Hepatocyte (in vitro differentiated cells): Measurements from ENCODE around the gene CCDC69. TPM values are rescaled to one million over a fixed set of nuclear protein-coding genes. Genes with fewer than 3 reads are reported as not detected.
A peak's percentile ranks its signal among the peaks of the same experiment; 100 is the strongest.

Experiments
- DNase-seq: peaks from one replicate; pipeline ENCODE4 v3.0.0-alpha.2; 2016; ENCODE audit warnings: low spot score
- H2AFZ ChIP-seq: fragments of 200-600 bp; sonication (generic); 2 replicates; pipeline ENCODE4 v1.6.0; 2016; ENCODE audit warnings: antibody characterized with exemption, mild to moderate bottlenecking
- H3K27ac ChIP-seq: fragments of 200-600 bp; sonication (generic); 2 replicates; pipeline ENCODE4 v1.5.1; 2016; ENCODE audit warnings: mild to moderate bottlenecking
- H3K27me3 ChIP-seq: fragments of 200-600 bp; sonication (generic); 2 replicates; pipeline ENCODE4 v1.6.1; 2016
- H3K36me3 ChIP-seq: fragments of 200-600 bp; sonication (generic); replicated peaks from 2 replicates; pipeline ENCODE4 v1.5.1; 2016; ENCODE audit warnings: low read depth; ENCODE audit not compliant: insufficient read depth
- H3K4me1 ChIP-seq: fragments of 200-600 bp; sonication (generic); 2 replicates; pipeline ENCODE4 v1.5.1; 2016; ENCODE audit warnings: mild to moderate bottlenecking, moderate library complexity; ENCODE audit not compliant: insufficient read depth
- H3K4me2 ChIP-seq: fragments of 200-600 bp; sonication (generic); 2 replicates; pipeline ENCODE4 v1.6.0; 2016
- H3K4me3 ChIP-seq: fragments of 200-600 bp; sonication (generic); 2 replicates; pipeline ENCODE4 v1.5.1; 2016; ENCODE audit warnings: mild to moderate bottlenecking
- H3K79me2 ChIP-seq: fragments of 200-600 bp; sonication (generic); 2 replicates; pipeline ENCODE4 v1.6.0; 2017; ENCODE audit warnings: mild to moderate bottlenecking
- H3K9me2 ChIP-seq: fragments of 200-600 bp; sonication (generic); replicated peaks from 2 replicates; pipeline ENCODE4 v1.6.0; 2017; ENCODE audit warnings: mild to moderate bottlenecking; ENCODE audit not compliant: insufficient read depth
- H3K9me3 ChIP-seq: fragments of 200-600 bp; sonication (generic); 2 replicates; pipeline ENCODE4 v1.5.1; 2016; ENCODE audit warnings: low read depth, mild to moderate bottlenecking
- H4K20me1 ChIP-seq: fragments of 200-600 bp; sonication (generic); 2 replicates; pipeline ENCODE4 v1.6.0; 2016; ENCODE audit warnings: mild to moderate bottlenecking; ENCODE audit not compliant: insufficient read depth, poor library complexity, severe bottlenecking
- EZH2 ChIP-seq: fragments of 200-600 bp; sonication (generic); IDR thresholded peaks from 2 replicates; pipeline ENCODE4 v1.6.1; 2016; ENCODE audit warnings: antibody characterized with exemption, mild to moderate bottlenecking, borderline replicate concordance
- EZH2phosphoT487 ChIP-seq: fragments of 200-600 bp; sonication (generic); IDR thresholded peaks from one replicate; pipeline ENCODE4 v1.6.1; 2018; ENCODE audit warnings: antibody characterized with exemption, mild to moderate bottlenecking, low read depth, moderate library complexity; ENCODE audit not compliant: unreplicated experiment, severe bottlenecking
- WGBS: methylation state at CpG from one replicate; pipeline ENCODE4 v1.1.6; 2016; ENCODE audit warnings: low lambda C conversion rate; ENCODE audit errors: missing lambda C conversion rate; 5-methylcytosine and 5-hydroxymethylcytosine counted together
- polyA plus RNA-seq: library from polyadenylated mRNA; unstranded; fragments of >200 nt; fragmentation: Nextera tagmentation; extraction: Ambion mirVana; gene quantifications from 2 replicates; pipeline ENCODE4 v1.2.1, GENCODE V29; 2016
- total RNA-seq: library from RNA; depleted of rRNA; stranded (reverse); fragments of >200 nt; gene quantifications from 2 replicates; pipeline ENCODE4 v1.2.3, GENCODE V29; 2014
- TF ChIP-seq, protein P1 (sequence below): fragments of 200-600 bp; sonication (generic); IDR thresholded peaks from 2 replicates; pipeline ENCODE4 v1.5.1; 2016; ENCODE audit warnings: antibody characterized with exemption, mild to moderate bottlenecking; ENCODE audit not compliant: poor library complexity

Gene CCDC69
- total and polyA plus RNA-seq, 2 experiments from 2014 or later, result 22.4 to 27.3 TPM

DNA sequence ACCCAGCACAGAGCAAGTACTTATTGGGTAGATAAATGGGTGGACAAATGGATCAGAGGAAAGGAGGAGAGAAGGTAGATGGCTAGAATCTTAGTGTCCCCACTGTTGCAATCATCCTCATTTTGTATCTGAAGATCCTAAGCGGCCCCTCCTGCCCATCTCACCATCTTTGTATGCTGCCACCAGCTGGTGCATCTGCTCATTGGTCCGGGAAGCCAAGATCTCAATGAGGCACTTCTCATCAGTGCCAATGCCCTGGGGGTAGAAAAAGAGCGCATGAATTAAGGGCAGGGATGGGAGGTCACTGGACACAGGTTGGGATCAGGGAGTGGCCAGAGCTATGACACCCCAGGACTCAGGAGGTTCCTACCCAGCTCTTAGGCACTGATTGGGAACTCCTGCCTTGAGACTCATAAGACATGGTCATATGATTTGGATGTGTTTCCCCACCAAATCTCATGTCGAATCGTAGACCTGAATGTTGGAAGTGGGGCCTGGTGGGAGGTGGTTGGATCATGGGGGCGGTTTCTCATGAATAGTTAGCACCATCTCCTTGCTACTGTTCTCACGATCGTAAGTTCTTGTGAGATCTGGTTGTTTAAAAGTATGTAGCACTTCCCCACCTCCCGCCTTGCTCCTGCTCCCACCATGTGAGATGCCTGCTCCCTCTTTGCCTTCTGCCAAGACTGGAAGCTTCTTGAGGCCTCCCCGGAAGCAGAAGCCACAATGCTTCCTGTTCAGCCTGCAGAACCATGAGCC, 86.6 kb downstream of the CCDC69 start:
- Histone ChIP-seq H3K9me2 (no peaks in the 10 kb centered on the region), H3K36me3 (no peaks in the 10 kb centered on the region), H3K4me2 (no peak overlapping the region), H3K4me1 (no peaks in the 10 kb centered on the region), H3K27me3 (no peaks in the 10 kb centered on the region), H3K9me3 (no peaks in the 10 kb centered on the region), H4K20me1 (peaks cover 5% of the 10 kb centered on the region), H3K27ac (no peak overlapping the region), H3K4me3 (no peak overlapping the region), H2AFZ (no peak overlapping the region), H3K79me2 (peaks cover 10% of the 10 kb centered on the region)
- DNase-seq, result no peak
- TF ChIP-seq EZH2phosphoT487 (no peak), EZH2 (no peak)
- TF ChIP-seq, protein P1, sequence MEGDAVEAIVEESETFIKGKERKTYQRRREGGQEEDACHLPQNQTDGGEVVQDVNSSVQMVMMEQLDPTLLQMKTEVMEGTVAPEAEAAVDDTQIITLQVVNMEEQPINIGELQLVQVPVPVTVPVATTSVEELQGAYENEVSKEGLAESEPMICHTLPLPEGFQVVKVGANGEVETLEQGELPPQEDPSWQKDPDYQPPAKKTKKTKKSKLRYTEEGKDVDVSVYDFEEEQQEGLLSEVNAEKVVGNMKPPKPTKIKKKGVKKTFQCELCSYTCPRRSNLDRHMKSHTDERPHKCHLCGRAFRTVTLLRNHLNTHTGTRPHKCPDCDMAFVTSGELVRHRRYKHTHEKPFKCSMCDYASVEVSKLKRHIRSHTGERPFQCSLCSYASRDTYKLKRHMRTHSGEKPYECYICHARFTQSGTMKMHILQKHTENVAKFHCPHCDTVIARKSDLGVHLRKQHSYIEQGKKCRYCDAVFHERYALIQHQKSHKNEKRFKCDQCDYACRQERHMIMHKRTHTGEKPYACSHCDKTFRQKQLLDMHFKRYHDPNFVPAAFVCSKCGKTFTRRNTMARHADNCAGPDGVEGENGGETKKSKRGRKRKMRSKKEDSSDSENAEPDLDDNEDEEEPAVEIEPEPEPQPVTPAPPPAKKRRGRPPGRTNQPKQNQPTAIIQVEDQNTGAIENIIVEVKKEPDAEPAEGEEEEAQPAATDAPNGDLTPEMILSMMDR, result no peak
- WGBS, result 95% methylated on average over 10 of the region's 10 CpGs

DNA sequence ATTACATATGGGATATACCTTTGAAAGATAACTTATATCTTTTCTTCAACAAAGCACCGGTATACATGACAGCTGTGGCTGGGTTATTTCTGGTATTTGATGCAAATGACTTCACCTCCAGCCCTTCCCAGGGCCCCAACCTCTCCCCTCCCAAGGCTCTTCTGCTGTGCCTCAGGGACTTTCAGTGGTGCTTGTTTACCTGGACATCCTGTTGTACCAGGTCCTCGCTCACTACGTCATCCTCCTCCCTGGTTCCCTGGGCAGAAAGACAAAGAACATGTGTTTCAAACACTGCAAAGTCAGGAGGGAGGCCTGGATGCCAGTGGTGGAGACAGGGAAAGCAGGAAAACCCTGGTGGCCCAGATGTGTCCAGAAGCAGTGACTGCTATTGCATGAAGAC, 89.7 kb downstream of the CCDC69 start:
- no peaks in the 10 kb centered on the region for H3K36me3 ChIP-seq
- H3K4me3 ChIP-seq, result no peak overlapping the region
- H3K27me3 ChIP-seq, result no peaks in the 10 kb centered on the region
- H3K79me2 ChIP-seq, result no peaks in the 10 kb centered on the region
- H3K9me2 ChIP-seq, result no peaks in the 10 kb centered on the region
- H3K27ac ChIP-seq, result peak overlapping the region; percentile 46
- TF ChIP-seq EZH2 (no peak), EZH2phosphoT487 (no peak)
- TF ChIP-seq, protein P1, result no peak
- DNase-seq, result peak; percentile 35
- no peak overlapping the region for H3K4me2 ChIP-seq
- peaks cover 5% of the 10 kb centered on the region for H3K4me1 ChIP-seq
- no peaks in the 10 kb centered on the region for H4K20me1 ChIP-seq
- H3K9me3 ChIP-seq, result no peaks in the 10 kb centered on the region
- WGBS, result 85% methylated on average over 3 of the region's 3 CpGs
- no peak overlapping the region for H2AFZ ChIP-seq

DNA sequence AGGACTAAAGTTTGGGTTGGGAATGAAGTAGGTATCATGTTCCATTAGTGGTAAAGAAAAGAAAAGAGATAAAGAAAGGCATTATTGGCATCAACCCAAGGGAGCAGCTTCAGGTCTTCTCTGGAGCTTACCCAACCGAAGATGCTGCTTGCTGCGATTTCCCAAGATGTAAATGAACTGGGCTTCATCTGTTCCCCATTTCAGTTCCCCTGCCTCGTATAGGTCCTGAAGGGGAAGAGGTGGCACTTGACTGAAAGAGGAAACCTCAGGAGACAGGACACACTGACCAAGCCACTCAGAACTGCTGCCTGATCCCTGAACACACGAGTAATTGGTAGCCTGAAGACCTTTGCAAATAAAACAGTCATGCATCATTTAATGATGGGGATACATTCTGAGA, 90.9 kb downstream of the CCDC69 start:
- DNase-seq, result no peak
- H3K36me3 ChIP-seq, result no peaks in the 10 kb centered on the region

More for the DNA sequence above, 90.9 kb downstream of the CCDC69 start:
- Histone ChIP-seq H3K9me3 (no peaks in the 10 kb centered on the region), H4K20me1 (no peaks in the 10 kb centered on the region), H3K4me1 (peaks cover 5% of the 10 kb centered on the region), H3K4me2 (no peak overlapping the region), H3K27me3 (no peaks in the 10 kb centered on the region), H3K9me2 (no peaks in the 10 kb centered on the region), H3K4me3 (no peak overlapping the region), H3K27ac (no peak overlapping the region), H3K79me2 (no peaks in the 10 kb centered on the region), H2AFZ (no peak overlapping the region)
- TF ChIP-seq EZH2phosphoT487, result no peak
- TF ChIP-seq EZH2, result no peak
- TF ChIP-seq, protein P1, result no peak
- WGBS, result 88% methylated on average over 4 of the region's 4 CpGs

Other genes with a start within 250 kb of the CCDC69 start
- 40.9 and 58.6 TPM in 2 replicates for gene GPX3, start 203.5 kb downstream of the CCDC69 start, total RNA-seq
- 66.2 and 69.9 TPM in 2 replicates for gene GPX3, start 203.5 kb downstream of the CCDC69 start, polyA plus RNA-seq
- gene TNIP1, start 143.1 kb downstream of the CCDC69 start, total RNA-seq, result 54.3 and 64.6 TPM in 2 replicates
- gene TNIP1, start 143.1 kb downstream of the CCDC69 start, polyA plus RNA-seq, result 48.0 and 57.0 TPM in 2 replicates
- gene ANXA6, start 66.3 kb downstream of the CCDC69 start, total RNA-seq, result 148 and 152 TPM in 2 replicates
- gene ANXA6, start 66.3 kb downstream of the CCDC69 start, polyA plus RNA-seq, result 116 and 122 TPM in 2 replicates
- gene GM2A, start 29.1 kb upstream of the CCDC69 start, total RNA-seq, result 27.6 and 28.3 TPM in 2 replicates
- 11.4 and 14.9 TPM in 2 replicates for gene GM2A, start 29.1 kb upstream of the CCDC69 start, polyA plus RNA-seq
- gene SLC36A3, start 79.7 kb upstream of the CCDC69 start, total RNA-seq, result not detected in 2 replicates
- gene SLC36A3, start 79.7 kb upstream of the CCDC69 start, polyA plus RNA-seq, result not detected in 2 replicates
- 0.30 TPM in 1 of 2 replicates, not detected in the other for gene SLC36A2, start 123.5 kb upstream of the CCDC69 start, total RNA-seq
- not detected in 2 replicates for gene SLC36A2, start 123.5 kb upstream of the CCDC69 start, polyA plus RNA-seq
- gene SLC36A1, start 223.5 kb upstream of the CCDC69 start, total RNA-seq, result 18.2 and 19.5 TPM in 2 replicates
- gene SLC36A1, start 223.5 kb upstream of the CCDC69 start, polyA plus RNA-seq, result 10.9 and 13.5 TPM in 2 replicates